Measurements from ENCODE around the gene LRRN2. TPM values are rescaled to one million over a fixed set of nuclear protein-coding genes. Genes with fewer than 3 reads are reported as not detected.

The LRRN2 gene
- total RNA-seq, 1 donor from 2014 or later = 4.6 TPM

DNA sequence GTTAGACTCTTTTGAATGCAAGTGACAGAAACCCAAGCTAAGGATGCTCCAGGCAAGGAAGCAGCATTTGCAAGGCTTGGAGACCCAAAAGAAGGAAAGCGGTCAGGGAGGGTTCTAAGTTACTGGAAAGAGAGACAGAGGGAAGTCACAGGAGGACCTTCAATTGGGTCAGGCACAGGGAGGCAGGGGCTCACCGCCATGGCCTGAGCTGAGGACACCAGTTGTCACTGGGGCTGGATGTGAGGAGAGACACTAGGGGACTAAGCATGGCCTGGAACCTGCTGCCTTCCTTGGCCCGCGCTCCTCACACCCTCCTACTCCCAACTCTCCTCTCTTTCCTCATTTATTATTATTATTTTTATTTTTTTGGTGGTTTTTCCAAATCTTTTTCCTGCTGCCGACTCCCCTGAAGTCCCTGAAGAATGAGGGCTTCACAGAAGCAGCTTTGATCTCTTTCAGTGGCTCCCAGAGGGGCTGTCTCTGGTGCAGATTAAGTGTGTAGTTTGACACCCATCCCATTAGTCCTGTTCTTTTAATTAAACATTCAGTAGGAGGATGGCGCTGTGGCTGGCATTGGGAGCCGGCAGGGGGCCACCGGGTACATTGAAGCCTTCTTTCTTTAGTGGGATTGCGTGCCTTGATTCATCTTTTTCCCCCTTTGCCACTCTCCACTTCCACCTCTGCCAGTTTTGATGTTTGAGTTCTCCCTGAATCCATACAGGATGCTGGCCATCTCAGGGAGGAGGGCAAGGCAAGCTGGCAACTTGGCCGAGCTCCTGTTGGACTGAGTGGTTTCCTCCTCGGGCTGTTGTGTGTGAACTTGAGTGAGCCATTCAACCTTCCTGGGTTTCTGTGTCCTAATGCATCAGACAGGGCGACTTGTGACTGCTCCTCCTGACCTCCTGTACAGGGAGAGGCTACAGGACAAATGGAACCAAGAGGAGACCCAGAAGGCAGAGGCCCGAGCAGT lies 110.0 kb downstream of the LRRN2 start:
- TF ChIP-seq, protein P1, sequence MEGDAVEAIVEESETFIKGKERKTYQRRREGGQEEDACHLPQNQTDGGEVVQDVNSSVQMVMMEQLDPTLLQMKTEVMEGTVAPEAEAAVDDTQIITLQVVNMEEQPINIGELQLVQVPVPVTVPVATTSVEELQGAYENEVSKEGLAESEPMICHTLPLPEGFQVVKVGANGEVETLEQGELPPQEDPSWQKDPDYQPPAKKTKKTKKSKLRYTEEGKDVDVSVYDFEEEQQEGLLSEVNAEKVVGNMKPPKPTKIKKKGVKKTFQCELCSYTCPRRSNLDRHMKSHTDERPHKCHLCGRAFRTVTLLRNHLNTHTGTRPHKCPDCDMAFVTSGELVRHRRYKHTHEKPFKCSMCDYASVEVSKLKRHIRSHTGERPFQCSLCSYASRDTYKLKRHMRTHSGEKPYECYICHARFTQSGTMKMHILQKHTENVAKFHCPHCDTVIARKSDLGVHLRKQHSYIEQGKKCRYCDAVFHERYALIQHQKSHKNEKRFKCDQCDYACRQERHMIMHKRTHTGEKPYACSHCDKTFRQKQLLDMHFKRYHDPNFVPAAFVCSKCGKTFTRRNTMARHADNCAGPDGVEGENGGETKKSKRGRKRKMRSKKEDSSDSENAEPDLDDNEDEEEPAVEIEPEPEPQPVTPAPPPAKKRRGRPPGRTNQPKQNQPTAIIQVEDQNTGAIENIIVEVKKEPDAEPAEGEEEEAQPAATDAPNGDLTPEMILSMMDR (IDR thresholded peaks at IDR 0.05) = no peak
- no peaks in the 10 kb centered on the region for H3K9me3 Mint-ChIP-seq (ENCODE audit: low read depth)
- H3K4me1 Mint-ChIP-seq (ENCODE audit: low read depth) = peaks cover 13% of the 10 kb centered on the region
- H3K4me3 Mint-ChIP-seq (ENCODE audit: unreplicated experiment) = no peak overlapping the region
- H3K27ac Mint-ChIP-seq (ENCODE audit: unreplicated experiment) = no peak overlapping the region
- no peak for DNase-seq (ENCODE audit: low spot score)
- peaks cover 3% of the 10 kb centered on the region for H3K36me3 Mint-ChIP-seq (ENCODE audit: low read depth)
- H3K27me3 Mint-ChIP-seq (ENCODE audit: low read depth) = peaks cover 4% of the 10 kb centered on the region

DNA sequence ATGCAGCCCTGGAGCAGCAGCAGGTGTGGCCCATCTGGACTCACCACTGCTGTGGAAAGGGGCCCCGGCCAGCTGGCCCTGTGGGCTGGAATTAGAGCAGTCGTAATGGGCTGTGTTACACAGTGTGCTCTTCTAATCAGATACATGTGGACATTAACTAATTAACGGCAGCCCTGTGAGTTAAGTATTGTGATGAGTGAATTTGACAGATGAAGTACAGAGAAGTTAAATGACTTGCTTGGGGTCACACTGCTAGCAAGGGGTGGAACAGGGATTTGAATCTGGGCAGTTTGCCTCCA lies 110.7 kb downstream of the LRRN2 start:
- Mint-ChIP-seq H3K9me3 (ENCODE audit: low read depth) (no peaks in the 10 kb centered on the region), H3K27ac (ENCODE audit: unreplicated experiment) (no peak overlapping the region), H3K4me1 (ENCODE audit: low read depth) (peaks cover 13% of the 10 kb centered on the region), H3K4me3 (ENCODE audit: unreplicated experiment) (no peak overlapping the region), H3K27me3 (ENCODE audit: low read depth) (peaks cover 4% of the 10 kb centered on the region), H3K36me3 (ENCODE audit: low read depth) (peaks cover 4% of the 10 kb centered on the region)
- DNase-seq (ENCODE audit: low spot score) = no peak
- TF ChIP-seq, protein P1 (IDR thresholded peaks at IDR 0.05) = no peak

DNA sequence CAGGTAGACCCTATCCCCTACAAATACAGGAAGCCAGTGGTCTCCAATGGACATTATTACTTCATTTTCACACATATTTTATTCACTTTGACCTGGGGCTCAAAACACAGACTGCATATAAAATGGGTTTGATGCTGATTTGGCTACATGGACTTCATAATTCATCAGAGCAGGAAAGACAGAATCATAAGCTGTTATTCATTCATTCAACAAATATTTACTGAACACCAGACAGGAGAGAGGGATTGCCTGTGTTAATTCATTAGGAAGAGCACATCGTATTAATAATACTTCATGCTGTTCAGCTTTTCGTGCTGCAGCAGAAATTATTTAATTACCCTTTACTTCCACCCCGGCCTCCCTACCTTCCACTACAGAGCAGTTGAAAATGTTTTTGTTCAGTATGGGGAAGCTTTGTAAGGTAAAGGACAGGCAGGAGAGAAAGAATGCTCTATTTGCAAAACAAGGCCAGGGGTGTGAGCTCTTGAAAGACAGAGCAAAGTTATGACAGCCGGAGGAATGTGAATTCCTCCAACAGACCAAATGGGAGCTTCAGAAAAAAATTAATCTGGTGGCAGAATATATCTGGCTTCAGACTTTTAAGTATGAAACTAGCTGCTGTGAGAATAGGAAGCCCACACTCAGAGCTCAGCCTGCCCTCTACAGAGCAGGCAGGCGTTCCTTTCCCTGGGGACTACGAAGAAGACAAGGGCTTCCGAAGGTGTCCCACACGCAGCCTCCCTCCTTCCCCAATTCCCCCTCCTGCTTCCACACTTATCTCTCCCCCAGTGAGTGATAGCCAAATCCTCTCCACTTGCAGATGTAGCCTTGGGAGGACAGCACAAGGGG lies 111.3 kb downstream of the LRRN2 start:
- no peak for DNase-seq (ENCODE audit: low spot score)
- TF ChIP-seq, protein P1 (IDR thresholded peaks at IDR 0.05) = no peak
- Mint-ChIP-seq H3K4me3 (ENCODE audit: unreplicated experiment) (no peak overlapping the region), H3K9me3 (ENCODE audit: low read depth) (no peaks in the 10 kb centered on the region), H3K4me1 (ENCODE audit: low read depth) (peaks cover 13% of the 10 kb centered on the region), H3K36me3 (ENCODE audit: low read depth) (peaks cover 5% of the 10 kb centered on the region), H3K27ac (ENCODE audit: unreplicated experiment) (no peak overlapping the region), H3K27me3 (ENCODE audit: low read depth) (peaks cover 4% of the 10 kb centered on the region)

DNA sequence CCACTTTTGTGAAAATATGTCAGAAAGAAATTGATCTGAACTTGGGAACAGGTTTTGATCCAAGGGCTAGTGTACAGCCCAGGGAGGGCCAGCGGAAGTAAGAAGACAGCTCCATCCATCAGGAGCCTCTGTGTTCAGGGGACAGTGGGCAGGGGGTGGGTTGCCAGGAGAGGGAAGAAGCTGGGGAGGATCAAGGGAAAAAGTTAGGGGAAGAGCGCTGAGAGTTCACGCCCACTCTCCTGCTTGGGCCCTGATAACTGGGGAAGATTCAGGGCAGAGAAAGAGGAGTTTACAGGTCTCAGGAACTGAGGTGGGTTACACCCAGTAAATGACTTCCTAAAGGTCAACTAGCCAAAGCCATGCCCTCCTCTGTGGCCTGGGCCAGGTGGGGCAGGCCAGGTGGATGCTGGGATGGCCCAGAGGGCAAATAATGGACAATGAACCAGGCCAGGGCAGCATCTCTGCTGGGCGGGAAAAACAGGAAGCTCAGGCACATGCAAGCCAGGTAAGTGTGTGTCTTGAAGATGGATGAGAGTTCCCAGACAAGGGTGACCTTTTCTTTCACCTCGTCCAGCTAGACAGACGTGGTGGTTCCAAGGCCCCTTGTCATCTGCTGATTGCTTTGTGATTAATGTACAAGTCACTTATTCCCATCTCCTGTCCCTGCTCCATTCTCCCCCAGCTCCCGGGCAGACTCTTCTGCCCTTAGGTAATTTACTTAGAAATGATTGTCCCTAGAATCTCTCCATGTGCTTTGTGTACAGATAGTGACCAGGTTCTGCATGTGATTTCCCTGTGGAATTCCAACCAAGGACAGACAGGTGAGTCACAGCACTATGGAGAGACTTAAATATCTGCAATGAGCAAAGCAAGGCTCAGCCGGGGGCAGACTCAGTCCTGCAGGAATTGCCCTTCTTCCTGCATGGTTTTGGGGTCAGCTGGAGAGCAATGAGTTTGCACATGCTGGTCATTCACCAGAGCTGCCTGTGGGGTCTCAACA lies 112.3 kb downstream of the LRRN2 start:
- peaks cover 5% of the 10 kb centered on the region for H3K36me3 Mint-ChIP-seq (ENCODE audit: low read depth)
- no peak for DNase-seq (ENCODE audit: low spot score)
- H3K4me1 Mint-ChIP-seq (ENCODE audit: low read depth) = peaks cover 7% of the 10 kb centered on the region
- no peak overlapping the region for H3K27ac Mint-ChIP-seq (ENCODE audit: unreplicated experiment)
- H3K27me3 Mint-ChIP-seq (ENCODE audit: low read depth) = peaks cover 4% of the 10 kb centered on the region
- H3K9me3 Mint-ChIP-seq (ENCODE audit: low read depth) = no peaks in the 10 kb centered on the region
- TF ChIP-seq, protein P1 (IDR thresholded peaks at IDR 0.05) = no peak
- H3K4me3 Mint-ChIP-seq (ENCODE audit: unreplicated experiment) = no peak overlapping the region

All from chondrocyte (in vitro differentiated cells).